ENCODE data around the gene CRKL.

CRKL gene

DNA sequence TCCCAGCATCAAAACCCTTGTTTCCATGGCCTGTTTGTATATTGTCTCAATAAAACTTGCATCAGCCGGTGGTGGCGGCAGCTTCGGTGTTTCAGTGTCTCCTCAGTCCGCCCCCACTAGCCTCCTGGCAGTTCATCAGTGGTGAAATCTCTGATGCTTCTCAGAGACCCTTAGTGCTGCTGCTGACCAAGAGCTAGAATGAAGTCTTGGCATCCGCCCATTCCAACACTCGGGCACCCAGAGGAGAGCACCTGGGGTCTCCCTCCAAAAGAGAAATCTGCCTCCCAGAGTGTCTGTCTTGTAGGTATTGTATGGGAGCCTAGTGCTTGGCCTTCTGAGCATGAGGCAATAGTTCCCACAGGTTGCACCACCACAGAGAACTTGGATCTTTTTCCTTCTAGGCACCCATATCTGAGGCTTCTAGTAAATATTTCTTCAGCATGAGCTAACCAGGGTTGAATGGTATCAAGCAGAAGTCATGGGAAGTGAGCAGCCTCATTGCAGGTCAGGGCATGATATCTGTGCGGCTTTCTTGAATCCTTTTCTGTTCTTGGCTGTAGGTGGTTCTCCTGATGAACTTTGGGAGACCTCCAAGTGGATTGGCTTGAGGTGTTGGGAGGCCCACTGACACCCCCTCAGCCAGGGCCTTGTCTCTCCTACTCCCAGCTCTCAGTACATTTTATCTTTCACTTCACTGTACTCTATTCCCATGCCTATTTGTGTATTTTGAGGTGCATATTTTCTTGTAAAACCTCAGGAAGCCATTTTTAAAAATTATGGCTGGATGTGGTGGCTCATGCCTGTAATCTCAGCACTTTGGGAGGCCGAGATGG, 36.7 kb downstream of the CRKL start:
- no peak for DNase-seq

- DNase-seq = no peak
Measured at GRCh38 chr22:20955548-20955947, 38.3 kb downstream of the CRKL start.

- DNase-seq = no peak
Measured at GRCh38 chr22:20956258-20957101, 39.3 kb downstream of the CRKL start.

DNA sequence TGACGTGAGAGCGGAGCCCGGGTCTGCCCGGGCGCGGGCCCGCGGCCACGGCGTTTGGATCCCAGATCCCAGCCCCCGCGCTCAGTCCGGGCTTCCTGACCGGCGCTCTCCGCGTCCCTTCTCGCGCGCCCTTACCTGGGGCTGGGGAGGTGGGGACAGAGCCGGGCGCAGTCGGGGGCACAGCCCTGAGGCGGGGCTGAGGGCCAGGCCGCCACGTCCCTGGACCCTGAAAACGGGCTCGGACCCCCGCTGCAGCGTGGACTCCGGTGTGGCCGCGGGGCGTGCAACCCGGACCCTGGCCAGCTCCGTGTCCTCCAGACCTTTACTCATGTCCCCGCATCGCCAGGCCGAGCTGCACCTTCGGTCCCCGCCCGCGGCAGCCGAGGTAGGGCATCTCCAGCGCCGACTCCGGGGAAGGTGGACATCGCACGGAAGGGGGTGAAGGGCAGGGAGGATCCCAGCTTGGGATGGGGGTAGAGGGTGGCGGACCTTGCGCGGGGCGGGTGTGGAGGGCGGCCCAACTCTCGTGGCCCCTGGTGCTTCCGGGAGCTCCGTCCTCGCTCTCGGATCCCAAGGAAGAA, 40.0 kb downstream of the CRKL start:
- DNase-seq = no peak

- no peak for DNase-seq
Measured at GRCh38 chr22:20957683-20958431, 40.6 kb downstream of the CRKL start.

DNA sequence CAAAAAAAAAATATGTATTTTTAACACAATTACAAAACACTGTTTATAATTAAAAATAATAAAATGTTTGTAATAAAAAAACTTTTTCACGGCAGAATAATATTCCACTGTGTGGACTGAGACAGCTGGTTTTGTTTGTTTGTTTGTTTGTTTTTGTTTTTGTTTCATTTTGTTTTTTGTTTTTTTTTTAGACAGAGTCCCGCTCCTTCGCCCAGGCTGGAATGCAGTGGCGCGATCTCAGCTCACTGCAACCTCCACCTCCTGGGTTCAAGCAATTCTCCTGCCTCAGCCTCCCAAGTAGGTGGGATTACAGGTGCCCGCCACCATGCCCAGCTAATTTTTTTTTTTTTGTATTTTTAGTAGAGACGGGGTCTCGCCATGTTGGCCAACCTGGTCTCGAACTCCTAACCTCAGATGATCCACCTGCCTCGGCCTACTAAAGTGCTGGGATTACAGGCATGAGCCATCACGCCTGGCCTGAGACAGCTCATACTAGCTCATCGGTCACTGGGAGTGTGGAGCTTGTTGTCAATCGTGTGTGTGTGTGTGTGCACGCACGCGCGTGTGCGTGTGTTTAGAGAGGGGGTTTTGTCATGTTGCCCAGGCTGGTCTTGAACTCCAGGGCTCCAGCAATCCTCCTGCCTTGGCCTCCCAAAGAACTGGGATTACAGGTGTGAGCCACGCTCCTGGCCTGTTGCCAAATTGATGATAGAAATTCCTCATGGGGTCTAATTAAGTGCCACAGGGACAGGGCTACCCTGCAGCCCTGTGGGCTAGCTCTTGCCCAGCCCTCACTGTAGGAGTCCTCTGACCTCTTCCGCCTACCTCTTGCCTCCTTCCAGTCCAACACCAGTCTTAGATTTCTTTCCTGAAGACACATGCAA, 42.6 kb downstream of the CRKL start:
- DNase-seq = no peak

GRCh38 chr22:20960609-20961008, 43.4 kb downstream of the CRKL start:
- DNase-seq = no peak

DNA sequence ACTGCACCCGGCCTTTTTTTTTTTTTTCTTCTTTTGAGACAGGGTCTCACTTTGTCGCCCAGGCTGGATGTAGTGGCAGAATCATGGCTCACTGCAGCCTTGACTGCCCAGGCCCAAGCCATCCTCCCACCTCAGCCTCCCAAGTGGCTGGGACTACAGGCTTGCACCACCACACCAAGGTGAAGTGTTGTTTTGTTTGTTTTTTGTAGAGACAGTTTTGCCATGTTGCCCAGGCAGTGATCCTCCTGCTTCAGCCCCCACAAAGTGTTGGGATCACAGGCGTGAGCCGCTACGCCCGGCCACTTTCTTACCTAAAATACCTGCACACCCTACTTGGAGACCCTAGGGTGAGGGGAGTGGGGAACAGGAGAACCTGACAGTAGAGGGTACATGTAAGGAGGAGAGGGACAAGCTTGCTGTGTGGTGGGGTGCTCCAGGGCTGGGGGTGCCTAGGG, 45.3 kb downstream of the CRKL start:
- DNase-seq = no peak

- no peak for DNase-seq
Measured at GRCh38 chr22:20963201-20964052, 46.2 kb downstream of the CRKL start.

- no peak for DNase-seq
Measured at GRCh38 chr22:20964090-20964798, 47.0 kb downstream of the CRKL start.

DNA sequence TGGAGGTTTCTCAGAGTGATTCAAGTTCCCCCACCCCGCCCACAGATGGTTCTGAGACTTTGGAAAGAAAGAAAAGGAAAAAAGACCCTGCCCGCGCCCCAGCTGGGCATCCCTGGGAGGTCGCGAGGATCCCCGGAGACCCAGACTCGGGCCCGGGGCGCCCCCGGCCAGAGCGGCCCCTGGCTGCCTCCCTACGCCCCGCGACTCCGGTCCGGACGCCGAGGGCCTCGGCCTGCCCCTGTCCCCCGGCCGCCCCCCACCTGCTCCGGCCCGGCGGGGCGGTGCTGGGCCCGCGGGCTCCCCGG, 47.5 kb downstream of the CRKL start:
- DNase-seq = no peak

DNA sequence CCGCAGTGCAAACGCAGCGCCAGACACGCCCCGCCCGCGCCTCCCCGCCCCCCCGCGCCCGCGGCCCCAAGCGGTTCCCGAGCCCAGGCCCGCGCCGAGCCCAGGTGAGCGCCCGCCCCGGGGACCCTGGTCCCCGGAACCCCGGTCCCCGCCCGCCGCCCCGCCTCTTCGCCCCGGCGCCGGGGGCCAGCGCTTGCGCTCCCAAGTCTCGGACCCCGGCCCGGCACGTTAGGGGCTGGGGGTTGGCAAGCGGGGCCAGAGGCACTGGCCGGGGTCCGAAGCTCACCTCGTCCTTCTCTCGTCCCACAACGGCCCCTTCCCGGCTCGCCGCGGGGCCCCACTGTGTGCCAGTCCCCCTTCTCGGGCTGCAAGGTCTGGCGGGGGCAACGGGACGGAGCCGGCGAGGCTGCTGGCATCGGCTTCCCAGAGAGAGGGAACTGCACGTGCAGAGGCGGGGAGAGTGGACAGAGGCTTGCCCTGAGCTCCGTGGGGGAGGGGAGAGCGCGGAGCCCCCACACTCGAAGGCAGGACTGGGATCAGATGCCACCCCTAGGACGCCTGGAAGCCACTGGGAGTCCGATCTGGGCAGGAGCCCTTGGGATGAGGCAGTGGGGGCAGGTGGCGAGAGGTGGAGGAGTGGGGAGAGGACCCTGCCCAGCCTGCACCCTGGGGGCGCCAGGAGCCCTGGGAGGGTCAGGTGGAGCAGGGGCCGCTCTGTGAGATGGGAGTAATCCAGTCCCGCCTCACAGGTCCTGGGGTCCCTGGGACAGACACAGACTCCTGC, 48.1 kb downstream of the CRKL start:
- no peak for DNase-seq

GRCh38 chr22:20965888-20966855, 49.0 kb downstream of the CRKL start:
- DNase-seq = no peak

DNA sequence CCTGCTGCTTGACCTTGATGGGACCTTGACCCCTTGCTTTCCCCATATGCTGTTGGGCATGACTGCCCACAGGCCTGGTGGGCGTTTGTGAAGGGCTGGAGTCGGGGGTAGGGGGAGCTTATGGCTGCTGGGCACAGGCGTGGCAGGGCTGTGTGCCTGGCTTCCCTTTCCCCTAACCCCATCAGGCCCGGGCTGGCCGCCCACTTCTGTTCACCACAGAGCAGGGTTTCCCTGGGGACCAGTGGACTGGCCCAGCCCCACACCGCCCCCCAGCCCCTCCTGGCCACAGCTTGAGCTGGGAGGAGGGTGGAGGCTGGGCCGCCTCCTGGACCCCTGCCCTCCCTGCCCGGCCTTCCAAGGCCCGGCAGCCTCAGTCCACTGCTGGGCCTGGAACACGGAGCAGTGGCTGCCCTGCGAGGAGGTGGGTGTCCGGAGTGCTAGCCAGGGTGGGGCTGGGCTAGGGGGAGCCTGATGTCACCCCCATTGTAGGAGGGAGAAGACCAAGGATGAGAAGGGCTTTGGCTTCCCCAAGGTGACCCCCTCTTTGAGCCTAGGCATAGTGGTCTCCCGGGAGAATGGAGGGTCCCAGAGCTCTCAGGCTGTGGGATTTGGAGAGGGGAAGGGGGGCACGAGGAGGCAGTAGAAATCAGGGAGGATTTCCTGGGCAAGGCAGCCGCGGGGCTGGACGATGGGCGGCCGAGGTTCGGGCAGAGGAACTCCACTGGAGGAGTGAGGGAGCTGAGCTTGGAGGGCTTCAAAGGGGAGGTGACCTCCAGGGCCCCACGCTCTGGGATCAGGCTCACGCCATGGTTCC, 49.9 kb downstream of the CRKL start, which contains the start of gene AIFM3:
TSS of gene AIFM3 (plus strand) at position 373 of the 814 bp plus-strand sequence. CDS start 690 bp downstream, outside the sequence.
- DNase-seq = no peak

DNA sequence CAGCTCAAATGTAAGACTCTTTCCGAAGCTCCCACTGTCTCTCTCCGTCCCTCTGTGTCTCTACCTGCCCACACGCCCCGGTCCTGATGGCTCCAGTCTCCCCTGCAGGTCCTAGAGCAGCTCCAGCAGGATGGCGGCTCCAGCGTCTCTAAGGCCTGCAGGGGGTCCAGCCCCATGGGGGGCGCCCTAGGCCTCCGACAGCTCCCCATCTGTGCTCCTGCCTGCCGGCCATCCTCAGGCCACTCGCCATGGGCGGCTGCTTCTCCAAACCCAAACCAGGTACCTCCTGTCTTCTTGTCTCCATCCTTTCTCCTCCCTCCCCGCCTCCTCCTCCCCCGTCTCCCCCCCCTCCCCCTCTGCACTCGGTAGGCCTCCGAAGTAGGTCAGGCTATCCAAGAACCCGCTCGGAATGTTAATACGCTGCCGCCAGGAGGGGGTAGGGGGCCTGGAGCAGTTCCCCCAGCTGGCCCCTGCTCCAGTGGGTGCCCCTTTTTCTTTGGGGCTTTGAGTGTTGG, 50.5 kb downstream of the CRKL start:
- no peak for DNase-seq

DNA sequence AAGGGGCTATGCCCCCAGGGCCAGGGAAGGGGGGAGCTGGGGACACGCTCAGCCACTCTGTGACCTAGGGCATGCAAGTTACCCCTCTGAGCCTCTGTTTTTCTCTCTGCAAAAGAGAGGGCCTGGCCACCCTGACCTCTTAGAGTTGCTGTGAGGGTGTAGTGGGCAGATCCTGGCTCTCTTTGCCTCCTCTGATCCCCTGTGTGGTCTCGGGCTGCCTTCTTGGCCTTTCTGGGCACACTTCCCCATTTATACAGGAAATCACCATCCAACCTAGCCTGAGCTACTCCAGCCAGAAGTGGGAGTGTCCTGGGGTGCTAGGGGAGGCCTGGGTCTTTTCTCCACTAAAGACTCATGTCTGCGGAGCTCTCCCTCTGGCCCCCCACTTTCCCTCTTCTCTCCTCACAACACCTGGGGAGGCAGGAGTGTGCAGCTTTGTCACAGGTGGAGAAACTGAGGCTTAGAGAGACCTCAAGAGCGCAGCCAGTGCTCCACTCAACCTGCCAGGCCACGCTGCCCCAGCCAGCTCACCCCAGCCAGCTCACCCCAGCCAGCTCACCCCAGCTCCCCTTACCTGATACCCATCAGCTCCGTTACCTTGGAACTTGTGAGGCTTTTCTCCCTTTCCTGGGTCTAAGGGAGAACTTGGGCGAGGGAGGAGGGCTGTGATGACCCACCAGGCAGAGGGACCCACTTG, 51.2 kb downstream of the CRKL start:
- DNase-seq = no peak
